Measurements from ENCODE around the gene FOXP1.

DNA sequence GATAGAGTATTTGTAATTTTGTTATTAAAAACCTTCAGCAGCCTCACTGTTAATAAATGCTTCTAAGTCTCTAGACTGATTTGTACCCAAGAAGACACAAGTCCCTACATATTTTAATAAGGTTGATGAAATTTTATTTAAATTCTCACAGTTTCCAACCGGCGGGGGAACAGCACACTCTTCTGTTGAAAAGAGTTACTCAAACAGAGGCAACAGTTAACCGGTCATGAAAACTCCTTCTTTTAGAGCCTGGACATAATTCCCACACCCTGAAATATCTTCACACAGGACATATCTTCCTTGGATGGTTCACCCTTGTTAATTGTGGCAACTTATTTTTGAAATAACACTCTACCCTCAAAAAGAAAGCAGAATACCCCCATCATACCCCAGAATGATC is 278.8 kb downstream of the FOXP1 start:
- TF ChIP-seq, protein P1, sequence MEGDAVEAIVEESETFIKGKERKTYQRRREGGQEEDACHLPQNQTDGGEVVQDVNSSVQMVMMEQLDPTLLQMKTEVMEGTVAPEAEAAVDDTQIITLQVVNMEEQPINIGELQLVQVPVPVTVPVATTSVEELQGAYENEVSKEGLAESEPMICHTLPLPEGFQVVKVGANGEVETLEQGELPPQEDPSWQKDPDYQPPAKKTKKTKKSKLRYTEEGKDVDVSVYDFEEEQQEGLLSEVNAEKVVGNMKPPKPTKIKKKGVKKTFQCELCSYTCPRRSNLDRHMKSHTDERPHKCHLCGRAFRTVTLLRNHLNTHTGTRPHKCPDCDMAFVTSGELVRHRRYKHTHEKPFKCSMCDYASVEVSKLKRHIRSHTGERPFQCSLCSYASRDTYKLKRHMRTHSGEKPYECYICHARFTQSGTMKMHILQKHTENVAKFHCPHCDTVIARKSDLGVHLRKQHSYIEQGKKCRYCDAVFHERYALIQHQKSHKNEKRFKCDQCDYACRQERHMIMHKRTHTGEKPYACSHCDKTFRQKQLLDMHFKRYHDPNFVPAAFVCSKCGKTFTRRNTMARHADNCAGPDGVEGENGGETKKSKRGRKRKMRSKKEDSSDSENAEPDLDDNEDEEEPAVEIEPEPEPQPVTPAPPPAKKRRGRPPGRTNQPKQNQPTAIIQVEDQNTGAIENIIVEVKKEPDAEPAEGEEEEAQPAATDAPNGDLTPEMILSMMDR (IDR thresholded peaks at IDR 0.05; ENCODE audit: low read depth, low read length, missing input control) = peak; percentile 39
- no peak for TF ChIP-seq EGR1 (IDR thresholded peaks at IDR 0.05; ENCODE audit: low read depth in 2 of 2)
- TF ChIP-seq, protein P2, sequence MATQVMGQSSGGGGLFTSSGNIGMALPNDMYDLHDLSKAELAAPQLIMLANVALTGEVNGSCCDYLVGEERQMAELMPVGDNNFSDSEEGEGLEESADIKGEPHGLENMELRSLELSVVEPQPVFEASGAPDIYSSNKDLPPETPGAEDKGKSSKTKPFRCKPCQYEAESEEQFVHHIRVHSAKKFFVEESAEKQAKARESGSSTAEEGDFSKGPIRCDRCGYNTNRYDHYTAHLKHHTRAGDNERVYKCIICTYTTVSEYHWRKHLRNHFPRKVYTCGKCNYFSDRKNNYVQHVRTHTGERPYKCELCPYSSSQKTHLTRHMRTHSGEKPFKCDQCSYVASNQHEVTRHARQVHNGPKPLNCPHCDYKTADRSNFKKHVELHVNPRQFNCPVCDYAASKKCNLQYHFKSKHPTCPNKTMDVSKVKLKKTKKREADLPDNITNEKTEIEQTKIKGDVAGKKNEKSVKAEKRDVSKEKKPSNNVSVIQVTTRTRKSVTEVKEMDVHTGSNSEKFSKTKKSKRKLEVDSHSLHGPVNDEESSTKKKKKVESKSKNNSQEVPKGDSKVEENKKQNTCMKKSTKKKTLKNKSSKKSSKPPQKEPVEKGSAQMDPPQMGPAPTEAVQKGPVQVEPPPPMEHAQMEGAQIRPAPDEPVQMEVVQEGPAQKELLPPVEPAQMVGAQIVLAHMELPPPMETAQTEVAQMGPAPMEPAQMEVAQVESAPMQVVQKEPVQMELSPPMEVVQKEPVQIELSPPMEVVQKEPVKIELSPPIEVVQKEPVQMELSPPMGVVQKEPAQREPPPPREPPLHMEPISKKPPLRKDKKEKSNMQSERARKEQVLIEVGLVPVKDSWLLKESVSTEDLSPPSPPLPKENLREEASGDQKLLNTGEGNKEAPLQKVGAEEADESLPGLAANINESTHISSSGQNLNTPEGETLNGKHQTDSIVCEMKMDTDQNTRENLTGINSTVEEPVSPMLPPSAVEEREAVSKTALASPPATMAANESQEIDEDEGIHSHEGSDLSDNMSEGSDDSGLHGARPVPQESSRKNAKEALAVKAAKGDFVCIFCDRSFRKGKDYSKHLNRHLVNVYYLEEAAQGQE (IDR thresholded peaks at IDR 0.05) = no peak
- no peak for TF ChIP-seq JUND (IDR thresholded peaks at IDR 0.05)
- TF ChIP-seq RAD21 (IDR thresholded peaks at IDR 0.05) = peak; percentile 78
- no peak for TF ChIP-seq NR2F2 (IDR thresholded peaks at IDR 0.05)
- TF ChIP-seq TAF1 (conservative IDR thresholded peaks at IDR 0.05) = no peak
- no peak for TF ChIP-seq RXRA (IDR thresholded peaks at IDR 0.05)
